Chondrocyte (in vitro differentiated cells): ENCODE results near the gene EDARADD. TPM values are rescaled to one million over a fixed set of nuclear protein-coding genes. Genes with fewer than 3 reads are reported as not detected.

Source experiments
- DNase-seq: peaks from one replicate; pipeline ENCODE4 v3.0.0; 2021; ENCODE audit warnings: mixed read lengths, low spot score
- H3K27ac Mint-ChIP-seq: one replicate; pipeline ENCODE4 v1.8.0; 2021; ENCODE audit warnings: mild to moderate bottlenecking, moderate library complexity, mixed read lengths; ENCODE audit not compliant: unreplicated experiment
- H3K27me3 Mint-ChIP-seq: 2 replicates; pipeline ENCODE4 v1.8.0; 2021; ENCODE audit warnings: low read depth, mixed read lengths
- H3K36me3 Mint-ChIP-seq: 2 replicates; pipeline ENCODE4 v1.8.0; 2021; ENCODE audit warnings: low read depth, mixed read lengths
- H3K4me1 Mint-ChIP-seq: 2 replicates; pipeline ENCODE4 v1.8.0; 2021; ENCODE audit warnings: low read depth, mild to moderate bottlenecking, mixed read lengths
- H3K4me3 Mint-ChIP-seq: one replicate; pipeline ENCODE4 v1.8.0; 2021; ENCODE audit warnings: mild to moderate bottlenecking, moderate library complexity, mixed read lengths; ENCODE audit not compliant: unreplicated experiment
- H3K9me3 Mint-ChIP-seq: 2 replicates; pipeline ENCODE4 v1.8.0; 2021; ENCODE audit warnings: low read depth, mixed read lengths
- CTCF ChIP-seq: fragments of 200-600 bp; sonication (generic); IDR thresholded peaks from 2 replicates; pipeline ENCODE4 v1.5.0; 2021; ENCODE audit warnings: antibody characterized with exemption, mild to moderate bottlenecking, moderate library complexity
- total RNA-seq: library from RNA; stranded (reverse); gene quantifications from 3 replicates; pipeline ENCODE4 v1.2.1, GENCODE V29; 2021

Gene EDARADD
- total RNA-seq, 1 donor from 2014 or later, result 0.40 TPM

GRCh38 chr1:236530959-236531358, 136.9 kb downstream of the EDARADD start:
- TF ChIP-seq CTCF, result no peak
- DNase-seq, result no peak
- Mint-ChIP-seq H3K4me1 (peaks cover 13% of the 10 kb centered on the region), H3K27me3 (no peaks in the 10 kb centered on the region), H3K9me3 (no peaks in the 10 kb centered on the region), H3K27ac (no peak overlapping the region), H3K4me3 (no peak overlapping the region), H3K36me3 (peaks cover 15% of the 10 kb centered on the region)

GRCh38 chr1:236532850-236533249, 138.8 kb downstream of the EDARADD start:
- H3K36me3 Mint-ChIP-seq, result peaks cover 7% of the 10 kb centered on the region
- H3K4me1 Mint-ChIP-seq, result peaks cover 13% of the 10 kb centered on the region
- no peaks in the 10 kb centered on the region for H3K9me3 Mint-ChIP-seq
- TF ChIP-seq CTCF, result no peak
- no peak for DNase-seq
- no peak overlapping the region for H3K4me3 Mint-ChIP-seq
- no peaks in the 10 kb centered on the region for H3K27me3 Mint-ChIP-seq
- no peak overlapping the region for H3K27ac Mint-ChIP-seq

GRCh38 chr1:236534151-236534651, 140.1 kb downstream of the EDARADD start:
- TF ChIP-seq CTCF, result no peak
- H3K27ac Mint-ChIP-seq, result peak overlapping the region; percentile 55
- DNase-seq, result no peak

More at GRCh38 chr1:236534151-236534651, 140.1 kb downstream of the EDARADD start:
- Mint-ChIP-seq H3K4me1 (peaks cover 13% of the 10 kb centered on the region), H3K27me3 (no peaks in the 10 kb centered on the region), H3K9me3 (no peaks in the 10 kb centered on the region), H3K36me3 (peaks cover 8% of the 10 kb centered on the region), H3K4me3 (no peak overlapping the region)

Other genes starting within 250 kb of the EDARADD start
- gene ERO1B, start 112.3 kb upstream of the EDARADD start, total RNA-seq, result 2.4 to 3.3 TPM (median 3.1 TPM) in 3 replicates
- 24.9 to 37.8 TPM (median 36.5 TPM) in 3 replicates for gene LGALS8, start 129.7 kb downstream of the EDARADD start, total RNA-seq
- 21.5 to 41.3 TPM (median 23.2 TPM) in 3 replicates for gene HEATR1, start 210.2 kb downstream of the EDARADD start, total RNA-seq